ENCODE data around the gene GXYLT2. TPM values are rescaled to one million over a fixed set of nuclear protein-coding genes. Genes with fewer than 3 reads are reported as not detected.

The GXYLT2 gene
- total and polyA plus RNA-seq, 2 experiments from 2014 or later, result 2.0 to 5.8 TPM

DNA sequence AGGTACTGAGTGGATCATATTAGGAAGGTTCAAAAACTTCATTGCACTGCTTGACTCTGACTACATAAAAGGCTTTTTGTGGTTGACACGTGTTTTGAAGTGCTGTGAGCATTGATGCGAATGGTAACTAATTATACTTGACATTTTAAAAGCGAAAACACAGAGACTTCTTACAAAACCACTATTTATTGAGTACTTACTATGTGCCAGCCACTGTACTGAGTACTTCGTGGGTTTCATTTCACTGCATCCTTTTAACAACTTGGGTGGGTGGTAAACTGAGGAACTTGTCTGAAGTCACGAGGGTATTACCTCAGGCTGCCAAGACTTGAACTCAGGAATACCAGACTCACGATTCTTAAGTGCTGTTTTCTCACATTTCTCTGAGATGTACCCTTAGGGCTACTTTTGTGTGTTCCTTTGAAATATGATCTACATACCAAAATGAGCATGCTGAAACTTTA is 63.4 kb downstream of the GXYLT2 start:
- H3K4me3 ChIP-seq, result no peak overlapping the region
- no peak overlapping the region for H3K27ac ChIP-seq (ENCODE audit: low read depth)
- H3K36me3 ChIP-seq (ENCODE audit: insufficient read depth), result no peaks in the 10 kb centered on the region
- no peaks in the 10 kb centered on the region for H3K36me3 Mint-ChIP-seq (ENCODE audit: low read depth)
- H3K4me3 Mint-ChIP-seq, result no peak overlapping the region
- H3K9me3 Mint-ChIP-seq, result no peaks in the 10 kb centered on the region; the same call in 2 of the 3 replicates
- H3K27me3 ChIP-seq (ENCODE audit: insufficient read depth), result no peaks in the 10 kb centered on the region
- H3K9me2 ChIP-seq (ENCODE audit: insufficient read depth), result no peaks in the 10 kb centered on the region
- no peaks in the 10 kb centered on the region for H3F3A ChIP-seq (replicated peaks; ENCODE audit: low read depth)
- peaks cover 14% of the 10 kb centered on the region for H3K4me1 Mint-ChIP-seq
- H3K27me3 Mint-ChIP-seq (ENCODE audit: insufficient read depth, low read depth, poor library complexity), result peaks cover under 1% of the 10 kb centered on the region
- ATAC-seq (no peak), DNase-seq (ENCODE audit: low spot score) (no peak)
- H4K20me1 ChIP-seq (replicated peaks; ENCODE audit: insufficient read depth), result no peaks in the 10 kb centered on the region
- TF ChIP-seq STAT1 (IDR thresholded peaks at IDR 0.05; ENCODE audit: unreplicated experiment), result no peak
- no peak for TF ChIP-seq CTCF (conservative IDR thresholded peaks at IDR 0.05; ENCODE audit: low read depth in 2 of 2)
- no peak for TF ChIP-seq ZNF331 (CRISPR knock-in tag; IDR thresholded peaks at IDR 0.05; ENCODE audit: low read depth)
- no peak for TF ChIP-seq EZH2phosphoT487 (IDR thresholded peaks at IDR 0.05; ENCODE audit: unreplicated experiment)
- TF ChIP-seq EZH2 (IDR thresholded peaks at IDR 0.05; ENCODE audit: low read depth, unreplicated experiment), result no peak
- no peak for TF ChIP-seq POLR2AphosphoS5 (IDR thresholded peaks at IDR 0.05; ENCODE audit: low read depth)
- no peak for TF ChIP-seq REST (IDR thresholded peaks at IDR 0.05; ENCODE audit: unreplicated experiment)
- TF ChIP-seq, protein P1, sequence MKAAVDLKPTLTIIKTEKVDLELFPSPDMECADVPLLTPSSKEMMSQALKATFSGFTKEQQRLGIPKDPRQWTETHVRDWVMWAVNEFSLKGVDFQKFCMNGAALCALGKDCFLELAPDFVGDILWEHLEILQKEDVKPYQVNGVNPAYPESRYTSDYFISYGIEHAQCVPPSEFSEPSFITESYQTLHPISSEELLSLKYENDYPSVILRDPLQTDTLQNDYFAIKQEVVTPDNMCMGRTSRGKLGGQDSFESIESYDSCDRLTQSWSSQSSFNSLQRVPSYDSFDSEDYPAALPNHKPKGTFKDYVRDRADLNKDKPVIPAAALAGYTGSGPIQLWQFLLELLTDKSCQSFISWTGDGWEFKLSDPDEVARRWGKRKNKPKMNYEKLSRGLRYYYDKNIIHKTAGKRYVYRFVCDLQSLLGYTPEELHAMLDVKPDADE (IDR thresholded peaks at IDR 0.05), result no peak
- no peak for TF ChIP-seq NANOG (IDR thresholded peaks at IDR 0.05; ENCODE audit: borderline replicate concordance)
- H3K4me2 ChIP-seq, result no peak overlapping the region
- H2AFZ ChIP-seq, result no peak overlapping the region
- peaks cover 10% of the 10 kb centered on the region for H3K4me1 ChIP-seq (ENCODE audit: insufficient read depth)
- no peaks in the 10 kb centered on the region for H3K79me2 ChIP-seq (replicated peaks; ENCODE audit: insufficient read depth)
- H3K27ac Mint-ChIP-seq, result no peak overlapping the region

All from GM23338 (cell line).